Stimulated activated CD4-positive, alpha-beta T cell treated with anti-CD3 and anti-CD28 coated beads, Interleukin-1b, Interleukin-23, amount 100 ng/mL, for 4 hours (primary cell): ENCODE measurements around the gene TAS2R20.
"Not testable (repeated sequence)": the region's sequence is repeated elsewhere in the genome, so short reads cannot be mapped to it uniquely, and the experiment has no call there.

ENCODE experiments used
- DNase-seq, 2 donors: peaks; one replicate each; pipeline ENCODE4 v3.0.0-alpha.2; 2020; ENCODE audit warnings: low read depth in 2 of 2

TAS2R20 gene, protein sequence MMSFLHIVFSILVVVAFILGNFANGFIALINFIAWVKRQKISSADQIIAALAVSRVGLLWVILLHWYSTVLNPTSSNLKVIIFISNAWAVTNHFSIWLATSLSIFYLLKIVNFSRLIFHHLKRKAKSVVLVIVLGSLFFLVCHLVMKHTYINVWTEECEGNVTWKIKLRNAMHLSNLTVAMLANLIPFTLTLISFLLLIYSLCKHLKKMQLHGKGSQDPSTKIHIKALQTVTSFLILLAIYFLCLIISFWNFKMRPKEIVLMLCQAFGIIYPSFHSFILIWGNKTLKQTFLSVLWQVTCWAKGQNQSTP

DNA sequence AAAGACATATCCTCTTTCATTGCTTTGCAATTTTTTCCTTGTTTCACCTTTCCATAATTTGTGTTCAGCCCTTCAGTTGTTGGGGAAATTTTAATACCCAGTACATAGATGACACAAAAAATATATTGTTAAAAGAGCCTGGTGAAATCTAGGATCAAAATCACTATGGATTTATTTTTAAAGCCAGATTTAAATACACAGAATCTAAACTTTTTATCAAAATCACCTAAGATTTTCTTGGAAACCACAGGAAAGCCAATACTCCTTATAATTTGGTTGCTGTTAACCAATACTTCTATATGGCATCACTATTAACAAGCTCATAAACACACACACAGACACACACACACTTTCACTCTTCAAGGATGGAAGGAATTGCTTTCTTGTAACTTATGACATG is at the start of gene TAS2R20:
Gene TAS2R20, minus strand, starts transcription at position 101 of the 400 bp plus-strand sequence. CDS start 429 bp downstream, outside the sequence.
- DNase-seq = no peak

DNA sequence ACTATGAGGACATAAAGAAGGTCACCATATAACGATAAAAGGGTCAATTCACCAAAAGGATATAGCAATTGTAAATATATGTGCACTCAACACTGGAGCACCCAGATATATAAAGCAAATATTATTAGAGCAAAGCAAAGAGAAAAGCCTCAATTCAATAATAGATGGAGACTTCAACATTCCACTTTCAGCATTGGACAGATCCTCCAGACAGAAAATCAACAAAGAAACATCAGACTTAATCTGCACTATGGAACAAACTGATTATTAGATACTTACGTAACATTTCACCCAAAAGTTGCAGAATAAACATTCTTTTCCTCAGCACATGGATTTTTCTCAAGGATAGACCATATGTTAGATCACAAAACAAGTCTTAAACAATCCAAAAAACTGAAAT is 43.3 kb upstream of the TAS2R20 start:
- DNase-seq = not testable (repeated sequence)

DNA sequence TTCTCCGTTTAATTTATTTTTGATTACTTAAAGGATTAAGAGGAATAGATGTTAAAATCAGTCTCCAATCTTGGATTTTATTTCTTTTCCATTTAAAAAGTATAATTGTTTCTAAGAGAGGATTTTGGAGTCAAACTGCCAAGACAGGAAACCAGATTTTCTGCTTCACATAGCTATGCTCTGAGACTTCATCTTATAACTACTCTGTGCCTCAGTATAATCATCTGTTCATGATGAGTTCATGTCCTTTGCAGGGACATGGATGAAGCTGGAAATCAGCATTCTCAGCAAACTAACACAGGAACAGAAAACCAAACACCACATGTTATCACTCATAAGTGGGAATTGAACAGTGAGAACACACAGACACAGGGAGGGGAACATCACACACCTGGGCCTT is 42.1 kb upstream of the TAS2R20 start:
- no peak for DNase-seq

DNA sequence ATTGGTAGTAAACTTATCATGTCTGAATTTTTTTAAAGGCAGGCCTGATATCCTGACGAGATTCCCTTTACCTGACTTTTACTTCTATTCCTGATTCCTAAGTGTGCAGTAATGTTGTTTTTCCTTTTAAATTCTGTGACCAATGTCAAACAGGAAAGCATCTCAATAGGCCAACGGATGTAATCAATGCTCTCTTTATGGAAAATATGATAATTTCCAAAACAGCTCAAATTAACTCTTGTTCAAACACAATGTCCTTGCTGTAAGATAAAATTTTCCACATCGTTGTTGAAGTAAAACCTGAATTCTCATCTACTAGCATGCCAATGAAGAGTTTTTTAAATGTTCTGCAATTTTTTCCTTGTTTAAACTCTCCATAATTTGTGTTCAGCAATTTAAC is 41.1 kb upstream of the TAS2R20 start:
- no peak for DNase-seq

DNA sequence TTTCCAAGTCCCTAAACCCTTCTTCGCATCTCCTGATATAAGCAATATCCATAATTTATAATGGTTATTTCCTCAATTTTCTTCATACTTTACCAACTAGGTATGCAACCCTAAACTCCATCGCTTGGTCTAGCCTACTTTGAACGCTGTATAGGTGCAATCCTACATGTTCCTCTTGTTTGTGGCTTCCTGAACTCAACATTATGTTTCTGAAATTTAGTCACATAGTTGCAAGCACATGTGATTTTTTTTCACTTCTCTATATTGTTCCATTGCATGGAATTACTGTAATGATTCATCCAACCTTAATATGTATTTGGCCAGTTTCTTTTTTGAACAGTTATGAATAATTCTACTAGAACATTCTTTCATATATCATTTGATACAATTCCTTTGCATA is 35.9 kb upstream of the TAS2R20 start:
- not testable (repeated sequence) for DNase-seq

DNA sequence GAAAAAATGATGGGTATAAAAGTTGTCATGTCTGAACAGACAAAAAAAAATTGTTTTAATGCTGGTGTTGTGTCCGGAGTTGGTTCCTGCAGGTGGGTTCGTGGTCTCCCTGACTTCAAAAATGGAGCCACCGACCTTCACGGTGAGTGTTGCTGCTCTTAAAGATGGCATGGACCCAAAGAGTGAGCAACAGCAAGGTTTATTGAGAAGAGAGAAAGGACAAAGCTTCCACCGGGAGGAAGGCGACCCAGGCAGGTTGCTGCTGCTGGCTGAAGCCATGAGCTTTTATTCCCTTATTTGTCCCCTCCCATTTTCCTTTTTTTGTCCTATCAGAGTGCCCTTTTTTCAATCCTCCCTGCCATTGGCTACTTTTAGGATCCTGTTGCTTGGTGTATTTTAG is 33.2 kb upstream of the TAS2R20 start, which contains the start of gene TAS2R31:
Gene TAS2R31, minus strand, starts transcription at position 101 of the 400 bp plus-strand sequence. Its CDS starts 72 bp downstream, at position 29.
- no peak for DNase-seq

DNA sequence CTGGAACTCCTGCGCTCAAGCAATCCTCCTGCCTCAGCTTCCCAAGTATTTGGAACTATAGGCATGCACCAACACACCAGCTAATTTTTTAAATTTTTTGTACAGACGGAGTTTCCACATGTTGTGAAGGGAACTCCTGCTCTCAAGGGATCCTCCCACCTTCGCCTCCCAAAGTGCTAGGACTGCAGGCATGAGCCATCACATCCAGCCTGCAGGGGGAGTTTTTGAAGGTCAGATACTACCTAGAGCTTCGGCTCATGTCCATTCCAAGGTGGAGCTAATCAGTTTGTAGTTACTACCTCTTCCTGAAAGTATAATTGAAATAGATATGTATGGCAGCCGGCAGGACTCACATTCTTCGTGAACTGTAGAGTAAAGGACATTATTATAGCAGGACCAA is 28.0 kb upstream of the TAS2R20 start:
- no peak for DNase-seq

DNA sequence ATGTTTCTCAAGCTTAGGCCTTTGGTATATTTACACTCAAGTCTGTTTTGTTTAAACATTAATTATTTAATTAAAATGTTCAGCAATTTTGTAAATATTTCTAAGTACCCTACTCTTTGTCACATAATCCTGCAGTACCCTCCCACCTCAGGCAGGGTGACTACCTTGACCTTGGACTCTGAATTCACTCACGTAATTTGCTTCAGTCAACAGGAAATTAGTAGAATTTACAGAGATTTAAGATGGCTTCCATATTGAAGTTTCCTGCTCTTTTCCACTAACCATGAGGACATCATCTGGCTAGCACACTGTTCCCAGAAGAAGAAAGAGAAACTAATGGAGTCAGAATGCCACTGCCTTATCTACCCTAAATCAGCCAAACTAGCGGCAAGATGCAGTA is 25.3 kb upstream of the TAS2R20 start:
- no peak for DNase-seq

DNA sequence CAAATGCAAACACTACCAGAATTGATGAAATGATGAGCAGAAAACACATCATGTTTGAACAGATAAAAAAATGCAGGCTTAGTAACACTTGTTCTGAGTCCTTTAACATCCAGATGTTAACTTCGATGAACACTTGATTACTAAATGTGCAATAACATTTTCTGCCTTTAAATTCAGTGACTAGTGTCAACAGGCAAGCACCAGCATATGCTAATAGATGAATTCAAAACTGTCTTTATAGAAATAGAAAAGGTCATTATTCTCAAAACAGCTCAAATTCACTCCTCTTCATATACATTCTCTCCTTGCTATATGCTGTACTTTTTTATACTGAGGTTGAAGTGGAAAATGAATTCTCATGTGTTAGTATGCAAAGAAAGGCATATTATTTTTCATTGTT is 24.4 kb upstream of the TAS2R20 start, which contains the start of gene TAS2R19:
Gene TAS2R19, minus strand, starts transcription at position 101 of the 400 bp plus-strand sequence. Its CDS starts 49 bp downstream, at position 52.
- no peak for DNase-seq

DNA sequence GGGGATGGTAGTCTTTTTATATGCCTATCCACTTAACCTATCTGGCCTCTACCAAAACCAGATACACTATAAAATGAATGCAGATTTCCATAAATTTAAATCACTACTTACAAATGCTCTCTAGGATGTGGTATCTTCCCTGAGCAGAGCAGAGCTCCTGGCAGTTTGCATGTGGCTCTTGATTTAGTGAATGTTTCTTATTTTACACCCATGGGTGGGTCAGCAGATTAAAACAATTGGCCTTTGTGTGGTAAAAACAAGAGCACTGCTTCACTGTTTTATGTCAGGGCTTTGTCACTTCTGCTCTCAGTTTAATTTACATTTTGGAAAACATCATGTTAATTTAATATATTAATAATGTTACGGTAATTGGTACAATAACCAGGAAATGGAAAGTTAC is 18.8 kb upstream of the TAS2R20 start:
- DNase-seq = no peak

DNA sequence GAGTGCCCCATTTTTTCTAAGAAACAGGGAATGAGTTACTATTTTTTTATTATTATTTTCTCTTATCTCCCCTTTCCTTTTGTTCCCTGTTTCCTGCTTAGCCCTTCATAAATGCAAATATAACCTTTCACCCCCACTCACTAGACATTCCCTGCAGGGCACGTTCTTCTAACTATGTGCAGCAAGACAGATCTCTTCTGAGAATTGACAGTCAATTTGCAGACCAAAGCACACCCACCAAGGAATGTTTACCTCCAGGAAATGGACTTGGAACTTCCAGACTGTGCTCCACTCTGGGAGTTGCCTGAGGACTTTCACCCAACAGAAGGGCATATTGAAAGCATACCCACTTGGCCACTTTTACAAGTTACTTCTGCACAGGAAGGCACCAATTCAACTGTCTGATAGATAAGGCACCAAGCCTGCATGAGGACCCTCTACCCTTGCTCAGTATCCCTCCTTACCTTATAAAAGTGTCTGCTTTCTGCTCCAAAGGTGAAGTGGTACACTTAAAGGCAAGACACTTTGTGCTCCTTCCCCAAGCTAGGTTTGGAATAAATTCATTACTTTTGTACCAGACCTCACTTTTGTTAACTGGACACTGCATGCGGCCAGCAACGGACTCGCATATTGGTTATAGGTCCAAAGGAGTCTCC is 17.8 kb upstream of the TAS2R20 start:
- DNase-seq = no peak

DNA sequence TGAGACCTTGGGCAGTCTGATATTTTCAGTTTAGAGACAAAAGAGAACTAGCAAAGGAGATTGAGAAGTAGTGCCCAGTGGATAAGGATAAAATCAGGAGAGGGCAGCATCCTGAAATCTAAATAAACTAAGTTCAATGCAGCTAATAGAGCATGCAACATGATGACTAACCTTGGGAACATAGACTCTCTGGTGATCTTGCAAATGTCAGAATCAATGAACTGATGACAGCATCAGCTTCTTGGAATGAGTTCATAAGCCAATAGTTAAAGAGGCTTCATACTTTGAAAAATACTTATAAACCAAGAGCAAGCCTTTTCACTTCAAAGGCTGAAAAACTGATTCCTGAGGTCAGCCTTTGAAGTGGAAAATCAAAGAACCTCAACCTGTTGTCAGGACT is 16.1 kb upstream of the TAS2R20 start:
- DNase-seq = no peak

DNA sequence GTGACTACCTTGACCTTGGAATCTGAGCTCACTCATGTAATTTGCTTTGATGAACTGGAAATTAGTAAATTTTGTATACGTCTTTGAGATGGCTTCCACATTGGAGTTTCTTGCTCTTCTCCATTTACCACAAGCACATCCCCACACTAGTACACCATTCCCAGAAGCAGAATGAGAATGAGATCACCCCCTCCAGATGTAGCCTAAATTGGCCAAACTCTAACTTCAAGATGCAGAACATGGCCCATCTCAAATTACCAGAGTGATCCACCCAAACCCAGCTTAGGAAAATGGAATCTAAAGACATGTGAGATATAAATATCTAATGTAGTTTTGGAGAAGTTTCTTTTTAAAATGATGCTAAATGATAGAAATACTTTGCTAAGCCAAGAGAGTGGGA is 9.5 kb upstream of the TAS2R20 start:
- DNase-seq = no peak

DNA sequence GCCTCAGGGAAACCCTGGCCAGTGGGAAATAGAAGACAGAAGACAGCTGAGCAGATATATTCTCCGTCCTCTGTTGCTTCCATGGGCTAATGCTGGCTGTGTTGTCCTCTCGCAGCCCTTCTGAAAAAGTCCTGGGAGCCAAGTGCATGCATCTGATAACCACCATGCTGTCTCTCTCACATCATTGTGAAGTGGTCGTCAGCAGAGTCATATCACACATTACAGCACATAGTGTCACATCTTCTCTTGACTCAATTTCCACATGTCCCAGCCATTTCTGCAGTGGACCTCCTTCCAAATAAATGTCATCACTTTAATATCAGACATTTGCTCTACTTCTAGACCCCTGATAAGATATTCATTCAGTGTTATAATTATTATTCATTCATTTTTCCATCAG is 3.8 kb downstream of the TAS2R20 start:
- no peak for DNase-seq

DNA sequence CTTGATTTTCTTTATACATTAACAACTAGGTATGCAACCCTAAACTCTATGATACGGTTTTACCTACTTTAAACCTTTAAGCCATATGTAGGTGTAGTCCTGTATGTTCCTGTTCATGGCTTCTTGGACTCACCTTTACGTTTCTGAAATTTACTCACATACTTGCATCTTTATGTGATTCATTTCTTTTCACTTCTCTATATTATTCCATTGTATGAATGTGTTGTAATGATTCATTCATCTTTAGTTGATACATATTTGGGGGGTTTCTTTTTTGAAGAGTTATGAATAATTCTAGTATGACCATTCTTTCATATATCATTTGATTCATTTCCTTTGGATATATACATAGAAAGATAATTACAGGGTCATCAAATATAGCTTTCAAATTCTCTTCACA is 9.0 kb downstream of the TAS2R20 start:
- no peak for DNase-seq

DNA sequence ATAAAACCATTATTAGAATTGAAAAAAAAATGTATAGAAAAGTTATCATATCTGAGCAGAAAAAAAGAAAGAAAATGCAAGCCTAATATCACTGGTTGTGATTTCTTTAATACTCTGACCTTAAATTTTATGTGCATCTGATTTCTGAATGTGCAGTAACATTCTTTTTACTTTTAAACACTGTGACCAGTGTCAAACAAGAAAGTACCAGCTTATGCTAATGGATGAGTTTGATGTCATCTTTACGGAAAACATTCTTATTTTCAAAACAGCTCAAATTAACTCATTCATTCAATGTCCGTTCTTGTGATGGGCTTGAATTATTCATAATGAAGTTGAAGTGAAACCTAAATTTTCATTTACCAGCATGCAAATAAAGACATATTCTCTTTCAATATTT is 11.3 kb downstream of the TAS2R20 start, which contains the start of gene TAS2R50:
Gene TAS2R50, minus strand, starts transcription at position 101 of the 400 bp plus-strand sequence. Its CDS starts 52 bp downstream, at position 49.
- DNase-seq = no peak

DNA sequence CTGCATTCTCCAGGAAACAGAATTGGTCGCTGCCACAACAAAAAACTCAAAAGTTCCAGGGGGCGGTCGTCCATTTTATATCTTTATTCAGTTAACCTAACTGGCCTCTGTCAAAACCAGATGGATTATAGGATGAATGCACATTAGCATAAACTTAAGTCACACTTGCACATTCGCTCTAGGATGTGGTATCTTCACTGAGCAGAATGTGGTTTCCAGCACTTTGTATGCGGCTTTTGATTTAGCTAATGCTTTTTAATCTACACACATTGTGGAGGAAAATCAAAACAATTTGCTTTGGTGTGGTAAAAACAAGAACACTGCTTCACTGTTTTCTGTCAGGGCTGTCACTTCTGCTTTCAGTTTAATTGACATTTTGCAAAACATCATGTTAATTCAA is 15.9 kb downstream of the TAS2R20 start:
- DNase-seq = peak in 1 of 2 donors; percentile 3

DNA sequence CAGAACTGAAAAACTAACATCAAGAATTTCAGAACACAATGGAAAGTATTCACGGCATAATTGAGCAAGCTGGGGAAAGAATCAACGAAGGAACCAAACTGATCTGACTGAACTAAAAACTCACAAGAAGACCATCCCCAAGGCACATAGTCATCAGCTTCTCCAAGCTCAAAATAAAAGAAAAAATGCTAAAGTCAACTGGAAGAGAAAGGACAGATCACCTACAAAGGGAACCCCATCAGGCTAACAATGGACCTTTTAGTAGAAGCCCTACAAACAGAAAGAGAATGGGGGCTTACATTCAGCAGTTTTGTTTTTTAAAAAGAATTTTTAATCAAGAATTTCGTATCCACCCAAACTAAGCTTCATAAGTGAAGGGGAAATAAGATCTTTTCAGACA is 23.1 kb downstream of the TAS2R20 start:
- DNase-seq = no peak

DNA sequence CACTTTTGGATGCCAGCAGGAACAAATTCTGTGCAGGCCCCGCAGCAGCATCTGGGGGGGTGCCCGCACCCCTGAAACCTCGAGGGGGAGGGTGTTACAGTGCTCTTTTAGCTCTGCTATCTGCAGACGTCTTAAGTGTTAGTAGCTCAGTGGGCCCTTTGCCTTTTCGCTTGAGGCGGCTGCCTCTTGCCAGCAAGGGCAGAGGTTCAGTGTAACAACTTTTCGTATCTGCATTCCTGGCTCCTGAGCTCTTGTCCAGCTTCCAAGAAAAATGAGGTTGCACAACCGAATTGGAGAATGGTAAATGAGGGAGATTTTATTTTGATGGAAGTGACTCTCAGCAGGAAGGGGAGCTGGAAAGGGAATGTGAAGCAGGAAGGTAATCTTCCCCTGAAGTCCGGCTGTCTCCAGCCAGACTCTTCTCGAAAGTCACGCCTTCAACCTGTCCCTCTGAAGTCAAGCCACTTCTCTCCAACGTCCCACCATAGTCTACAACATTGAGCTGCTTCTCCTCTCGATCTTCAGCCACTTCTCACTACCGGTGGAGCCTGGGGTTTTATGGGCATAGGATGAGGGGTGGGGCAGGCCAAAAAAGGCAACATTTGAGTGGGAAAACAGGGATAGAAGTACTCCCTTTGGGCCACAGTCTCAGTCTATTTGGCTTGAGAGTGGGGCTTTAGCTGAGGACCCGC is 29.2 kb downstream of the TAS2R20 start:
- no peak for DNase-seq

DNA sequence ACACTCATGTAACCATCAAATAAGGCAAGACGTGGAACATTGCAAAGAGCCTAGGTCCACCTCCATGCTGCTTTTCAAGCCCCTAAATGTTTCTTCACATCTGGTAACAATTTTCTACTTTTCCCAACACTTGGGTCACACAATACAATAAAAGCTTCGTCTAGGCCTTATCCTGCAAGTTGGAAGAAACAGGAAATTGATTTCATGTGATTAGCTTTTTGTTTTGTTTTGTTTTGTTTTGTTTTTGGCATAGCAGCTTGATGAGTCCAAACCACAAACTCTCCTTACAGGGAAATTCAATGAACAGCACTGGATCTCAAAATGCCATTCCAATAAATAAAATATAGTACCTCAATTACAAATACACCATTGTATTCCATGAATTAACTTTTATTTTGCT is 30.7 kb downstream of the TAS2R20 start:
- DNase-seq = no peak

DNA sequence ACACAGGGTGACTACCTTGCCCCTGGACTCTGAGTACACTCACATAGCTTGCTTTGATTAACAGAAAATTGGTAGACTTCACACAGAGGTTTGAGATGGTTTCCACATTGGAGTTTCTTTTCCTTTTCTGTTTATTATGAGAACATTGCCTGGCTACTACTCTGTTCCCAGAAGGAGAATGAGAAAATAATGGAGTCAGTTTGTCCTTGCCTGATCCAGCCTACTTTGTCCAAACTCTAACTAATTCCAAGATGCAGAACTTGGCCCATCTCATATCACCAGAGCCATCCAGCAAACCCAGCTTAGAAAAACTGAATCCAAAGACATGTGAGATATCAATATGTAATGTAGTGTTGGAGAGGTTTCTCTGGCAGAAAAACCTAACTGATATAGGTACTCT is 31.8 kb downstream of the TAS2R20 start:
- no peak for DNase-seq

DNA sequence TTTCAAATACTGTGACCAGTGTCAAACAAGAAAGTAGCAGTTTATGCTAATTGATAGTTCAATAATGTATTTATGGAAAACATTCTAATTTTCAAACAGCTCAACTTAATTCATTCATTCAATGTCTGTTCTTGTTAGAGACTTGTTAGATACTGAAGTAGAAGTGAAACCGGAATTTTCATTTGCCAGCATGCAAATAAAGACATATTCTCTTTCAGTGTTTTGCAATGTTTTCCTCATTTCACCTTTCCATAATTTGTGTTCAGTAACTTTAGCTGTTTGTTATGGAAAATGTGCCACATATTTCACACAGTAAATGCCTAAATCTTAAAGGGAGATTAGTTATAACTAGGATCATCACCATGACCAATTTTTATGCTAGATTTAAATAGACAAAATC is 32.6 kb downstream of the TAS2R20 start:
- DNase-seq = no peak

DNA sequence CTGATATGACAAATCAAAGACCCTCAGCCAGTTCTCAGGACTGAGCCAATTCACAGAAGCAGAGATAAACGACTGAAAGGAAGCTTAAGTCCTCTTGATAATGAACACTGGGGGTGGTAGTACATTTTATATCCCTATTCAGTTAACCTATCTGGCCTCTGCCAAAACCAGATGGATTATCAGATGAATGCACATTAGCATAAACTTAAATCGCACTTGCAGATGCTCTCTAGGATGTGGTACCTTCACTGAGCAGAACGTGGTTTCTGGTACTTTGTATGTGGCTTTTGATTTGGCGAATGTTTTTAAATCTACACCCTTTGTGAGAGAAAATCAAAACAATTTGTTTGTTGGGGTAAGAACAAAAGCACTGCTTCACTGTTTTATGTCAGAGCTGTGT is 37.9 kb downstream of the TAS2R20 start:
- DNase-seq = no peak
